Glutamatergic neuron (in vitro differentiated cells): ENCODE results near the gene TIFAB. TPM values are rescaled to one million over a fixed set of nuclear protein-coding genes. Genes with fewer than 3 reads are reported as not detected.

Experiments used
- DNase-seq: peaks from one replicate; pipeline ENCODE4 v3.0.0; 2022
- H3K27ac Mint-ChIP-seq: one replicate; pipeline ENCODE4 v1.8.0; 2020; ENCODE audit warnings: mild to moderate bottlenecking, mixed read lengths, inconsistent platforms; ENCODE audit not compliant: unreplicated experiment
- H3K27me3 Mint-ChIP-seq: one replicate; pipeline ENCODE4 v1.8.0; 2020; ENCODE audit warnings: mild to moderate bottlenecking, moderate library complexity, mixed read lengths, inconsistent platforms; ENCODE audit not compliant: unreplicated experiment
- H3K36me3 Mint-ChIP-seq: one replicate; pipeline ENCODE4 v1.8.0; 2020; ENCODE audit warnings: mild to moderate bottlenecking, mixed read lengths, inconsistent platforms; ENCODE audit not compliant: unreplicated experiment
- H3K4me1 Mint-ChIP-seq: one replicate; pipeline ENCODE4 v1.8.0; 2020; ENCODE audit warnings: mild to moderate bottlenecking, low read depth, mixed read lengths, inconsistent platforms; ENCODE audit not compliant: unreplicated experiment
- H3K4me3 Mint-ChIP-seq: one replicate; pipeline ENCODE4 v1.8.0; 2020; ENCODE audit warnings: mild to moderate bottlenecking, mixed read lengths, inconsistent platforms; ENCODE audit not compliant: unreplicated experiment
- H3K9me3 Mint-ChIP-seq: one replicate; pipeline ENCODE4 v1.8.0; 2020; ENCODE audit warnings: mild to moderate bottlenecking, moderate library complexity, mixed read lengths, inconsistent platforms; ENCODE audit not compliant: unreplicated experiment
- total RNA-seq: library from RNA; stranded (reverse); fragmentation: NEBNext Ultra II Directional; extraction: Animal tissue kit (Norgen Biotek cat#: 25700); gene quantifications from one replicate; pipeline ENCODE4 v1.2.1, GENCODE V29; 2021; ENCODE audit not compliant: unreplicated experiment
- TF ChIP-seq, protein P1 (sequence below): fragments of 200-600 bp; sonication (generic); IDR thresholded peaks from one replicate; pipeline ENCODE4 v1.5.0; 2021; ENCODE audit not compliant: partially characterized antibody, unreplicated experiment

TIFAB gene
- total RNA-seq, 1 donor from 2014 or later = not detected

DNA sequence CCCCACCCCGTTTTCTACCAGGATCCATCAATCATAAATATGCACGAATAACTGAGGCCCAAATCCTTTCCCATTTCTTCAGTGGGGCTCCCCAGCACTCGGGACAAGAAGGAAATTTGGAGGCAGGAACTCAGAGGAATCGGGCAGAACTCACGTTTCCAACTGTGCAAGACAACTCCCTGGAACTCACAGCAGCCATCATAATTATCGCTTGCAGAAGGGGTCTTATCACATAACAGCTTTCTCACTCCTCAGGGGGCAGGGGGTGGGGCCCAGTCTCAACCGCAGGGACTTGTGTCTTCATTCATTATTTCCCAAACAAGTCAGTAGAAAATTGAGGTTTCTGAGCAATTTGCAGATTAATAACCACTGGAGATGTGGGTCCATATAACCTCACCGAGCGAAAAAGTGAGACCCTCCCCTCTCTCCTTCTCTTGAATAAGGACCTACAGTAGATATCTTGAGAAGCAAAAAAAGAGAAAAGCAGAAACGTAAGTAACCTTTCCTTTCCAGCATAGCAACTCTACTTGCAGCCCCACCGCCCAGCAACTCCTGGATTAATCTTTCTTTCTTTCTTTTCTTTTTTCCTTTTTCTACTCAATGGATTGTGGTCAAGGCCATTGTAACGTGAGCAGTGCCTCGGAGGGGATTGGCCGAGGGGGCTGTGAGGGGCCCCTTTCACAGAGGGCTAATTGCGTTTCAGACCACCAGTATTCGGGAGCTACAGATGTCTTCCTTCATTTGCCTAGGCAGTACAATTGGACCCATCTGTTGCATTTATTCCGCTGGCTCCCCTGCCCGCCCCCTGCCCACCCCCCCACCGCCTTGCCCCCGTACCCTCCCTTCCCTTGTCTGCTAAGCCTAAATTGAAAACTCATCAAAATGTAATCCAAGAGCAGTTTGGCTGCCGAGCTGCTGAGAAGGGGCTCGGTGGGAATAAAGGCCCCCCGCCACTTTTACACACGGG is 24.7 kb upstream of the TIFAB start:
- peaks cover 4% of the 10 kb centered on the region for H3K36me3 Mint-ChIP-seq
- H3K27ac Mint-ChIP-seq = peak overlapping the region; percentile 89
- TF ChIP-seq, protein P1, sequence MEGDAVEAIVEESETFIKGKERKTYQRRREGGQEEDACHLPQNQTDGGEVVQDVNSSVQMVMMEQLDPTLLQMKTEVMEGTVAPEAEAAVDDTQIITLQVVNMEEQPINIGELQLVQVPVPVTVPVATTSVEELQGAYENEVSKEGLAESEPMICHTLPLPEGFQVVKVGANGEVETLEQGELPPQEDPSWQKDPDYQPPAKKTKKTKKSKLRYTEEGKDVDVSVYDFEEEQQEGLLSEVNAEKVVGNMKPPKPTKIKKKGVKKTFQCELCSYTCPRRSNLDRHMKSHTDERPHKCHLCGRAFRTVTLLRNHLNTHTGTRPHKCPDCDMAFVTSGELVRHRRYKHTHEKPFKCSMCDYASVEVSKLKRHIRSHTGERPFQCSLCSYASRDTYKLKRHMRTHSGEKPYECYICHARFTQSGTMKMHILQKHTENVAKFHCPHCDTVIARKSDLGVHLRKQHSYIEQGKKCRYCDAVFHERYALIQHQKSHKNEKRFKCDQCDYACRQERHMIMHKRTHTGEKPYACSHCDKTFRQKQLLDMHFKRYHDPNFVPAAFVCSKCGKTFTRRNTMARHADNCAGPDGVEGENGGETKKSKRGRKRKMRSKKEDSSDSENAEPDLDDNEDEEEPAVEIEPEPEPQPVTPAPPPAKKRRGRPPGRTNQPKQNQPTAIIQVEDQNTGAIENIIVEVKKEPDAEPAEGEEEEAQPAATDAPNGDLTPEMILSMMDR = no peak
- H3K9me3 Mint-ChIP-seq = peaks cover 13% of the 10 kb centered on the region
- H3K27me3 Mint-ChIP-seq = peaks cover 5% of the 10 kb centered on the region
- peaks cover 37% of the 10 kb centered on the region for H3K4me1 Mint-ChIP-seq
- H3K4me3 Mint-ChIP-seq = peak overlapping the region; percentile 81
- DNase-seq = peak; percentile 51

DNA sequence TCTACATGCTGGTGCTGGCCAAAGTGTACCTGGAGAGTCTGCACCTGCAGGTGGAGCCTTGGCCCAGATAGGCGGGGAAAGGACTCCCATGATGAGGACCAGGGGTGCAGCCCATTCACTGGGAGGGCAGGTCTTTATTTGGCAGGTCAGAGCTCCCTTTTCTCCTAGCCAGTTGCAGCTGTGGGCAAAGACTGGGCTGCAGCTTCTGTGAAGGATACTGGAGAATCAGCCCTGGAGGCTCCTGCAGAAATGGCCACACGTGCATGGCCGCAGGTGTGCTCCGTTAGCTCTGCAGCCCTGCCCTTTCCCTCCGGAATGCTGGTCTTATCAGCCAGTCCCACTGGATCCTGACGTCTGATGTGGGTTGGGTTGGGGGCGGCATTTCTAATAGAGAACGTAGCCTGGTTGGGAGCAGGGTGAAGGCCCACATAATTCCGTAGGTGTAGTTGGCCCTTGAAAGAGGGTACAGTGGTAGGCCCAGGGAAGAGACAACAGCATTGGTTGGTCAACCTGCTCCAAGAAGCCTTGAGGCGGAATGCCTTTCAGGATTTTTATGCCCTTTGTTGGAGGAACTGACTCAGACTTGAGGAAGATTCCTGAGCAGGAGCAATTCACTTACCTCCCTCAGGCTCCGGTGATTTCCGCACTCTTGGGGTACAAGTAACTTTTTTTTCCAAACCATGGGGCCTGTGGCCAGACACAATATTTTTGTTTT is 22.0 kb upstream of the TIFAB start:
- Mint-ChIP-seq H3K4me3 (no peak overlapping the region), H3K9me3 (peaks cover 8% of the 10 kb centered on the region), H3K27me3 (peaks cover 10% of the 10 kb centered on the region), H3K36me3 (no peaks in the 10 kb centered on the region), H3K27ac (no peak overlapping the region), H3K4me1 (peaks cover 25% of the 10 kb centered on the region)
- no peak for DNase-seq
- TF ChIP-seq, protein P1 = no peak

DNA sequence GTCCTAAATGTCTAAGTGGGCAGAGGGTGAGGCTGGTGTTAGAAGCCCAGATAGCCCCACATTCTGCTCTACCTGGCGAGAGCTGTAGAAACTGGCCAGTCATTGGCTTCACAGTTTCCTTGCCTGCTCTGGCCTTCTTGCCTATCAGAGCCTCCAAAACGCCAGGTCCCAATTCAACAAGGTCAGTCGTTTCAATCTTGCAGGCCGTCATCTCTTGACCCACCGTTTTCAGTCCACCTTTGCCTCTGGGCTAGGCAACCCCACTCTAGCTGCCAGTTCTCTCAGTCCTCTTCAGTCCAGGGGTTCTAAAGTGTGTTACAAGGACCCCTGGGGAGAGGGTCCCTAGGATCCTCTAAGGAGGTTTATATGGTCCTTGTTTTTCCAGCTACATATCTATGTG is 20.0 kb upstream of the TIFAB start:
- H3K4me1 Mint-ChIP-seq = peaks cover 25% of the 10 kb centered on the region
- H3K27ac Mint-ChIP-seq = no peak overlapping the region
- no peak overlapping the region for H3K4me3 Mint-ChIP-seq
- no peak for DNase-seq
- H3K36me3 Mint-ChIP-seq = no peaks in the 10 kb centered on the region
- TF ChIP-seq, protein P1 = no peak
- H3K27me3 Mint-ChIP-seq = peaks cover 8% of the 10 kb centered on the region
- peaks cover 8% of the 10 kb centered on the region for H3K9me3 Mint-ChIP-seq

DNA sequence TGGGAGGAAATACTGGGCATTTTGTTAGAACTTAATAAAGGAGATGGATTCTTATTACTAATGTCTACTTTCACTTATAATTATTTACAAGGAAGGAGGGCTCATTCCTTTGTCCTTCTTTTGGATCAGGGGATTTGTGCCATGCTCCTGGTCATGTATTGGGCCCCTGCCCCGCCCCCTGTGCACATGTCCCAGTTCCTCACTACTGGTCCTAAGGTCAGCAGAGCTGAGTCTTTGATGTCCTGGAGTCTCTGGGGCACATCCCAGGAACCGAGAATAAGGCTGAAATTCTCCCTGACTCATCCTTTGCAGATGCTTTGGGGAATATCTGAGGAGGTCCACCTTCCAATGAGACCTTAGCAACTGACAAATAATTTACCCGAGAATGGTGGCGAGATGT is 19.6 kb upstream of the TIFAB start:
- no peak for DNase-seq
- TF ChIP-seq, protein P1 = no peak
- Mint-ChIP-seq H3K4me1 (peaks cover 24% of the 10 kb centered on the region), H3K9me3 (peaks cover 4% of the 10 kb centered on the region), H3K27me3 (peaks cover 8% of the 10 kb centered on the region), H3K36me3 (no peaks in the 10 kb centered on the region), H3K27ac (no peak overlapping the region), H3K4me3 (no peak overlapping the region)
